ENCODE results near the gene POLE4.

POLE4 gene

DNA sequence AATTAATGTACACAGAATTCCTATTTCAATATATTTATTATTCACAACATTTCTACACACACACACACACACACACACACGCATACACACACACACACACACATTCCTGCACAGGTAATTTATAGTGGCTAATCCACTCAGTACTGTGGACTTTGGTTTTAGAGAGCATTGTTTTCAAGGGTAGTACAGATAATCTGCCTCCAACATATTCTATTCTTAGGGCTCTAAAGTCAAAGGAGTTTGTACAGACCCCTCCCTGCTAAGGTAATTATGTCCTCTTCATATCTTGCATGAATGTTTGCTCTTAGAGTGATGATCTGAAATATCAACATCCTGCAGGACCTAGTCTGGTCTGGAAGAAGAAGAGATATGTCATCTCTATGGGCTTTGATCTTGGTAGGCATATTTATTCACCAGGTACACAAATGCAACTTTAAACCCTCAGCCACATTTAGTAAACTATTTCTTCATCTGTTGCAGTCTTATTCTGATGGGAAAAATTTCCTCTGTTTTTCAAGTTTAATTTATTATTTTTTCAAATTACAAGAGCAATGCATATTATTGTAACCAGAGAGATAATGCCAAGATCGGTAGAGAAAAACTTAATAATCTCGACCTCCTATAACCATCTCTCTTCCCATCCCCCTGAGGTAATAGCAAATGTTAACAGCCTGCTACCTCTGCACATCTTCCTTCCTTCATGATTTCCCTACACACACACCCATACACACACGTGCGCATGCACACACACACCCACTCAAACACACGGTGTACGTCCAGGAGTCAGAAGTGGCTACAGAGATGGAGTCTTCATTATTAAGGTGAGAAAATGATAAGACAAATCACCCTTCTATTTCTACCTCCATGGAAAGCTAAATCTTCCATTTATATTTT lies 18.3 kb upstream of the POLE4 start:
- no peaks in the 10 kb centered on the region for H3K9me3 ChIP-seq (ENCODE audit: severe bottlenecking)
- ATAC-seq (ENCODE audit: low read depth) (no peak), DNase-seq (ENCODE audit: low spot score) (no peak)
- no peak for TF ChIP-seq CTCF (IDR thresholded peaks at IDR 0.05; ENCODE audit: poor library complexity, severe bottlenecking)
- no peaks in the 10 kb centered on the region for H3K27me3 ChIP-seq (ENCODE audit: insufficient read depth, poor library complexity, severe bottlenecking)
- H3K36me3 ChIP-seq (ENCODE audit: low read depth): no peaks in the 10 kb centered on the region
- H3K4me1 ChIP-seq (ENCODE audit: insufficient read depth, poor library complexity, severe bottlenecking): peaks cover 11% of the 10 kb centered on the region
- H3K4me3 ChIP-seq (ENCODE audit: severe bottlenecking): no peak overlapping the region
- H3K27ac ChIP-seq (ENCODE audit: poor library complexity, severe bottlenecking): no peak overlapping the region

DNA sequence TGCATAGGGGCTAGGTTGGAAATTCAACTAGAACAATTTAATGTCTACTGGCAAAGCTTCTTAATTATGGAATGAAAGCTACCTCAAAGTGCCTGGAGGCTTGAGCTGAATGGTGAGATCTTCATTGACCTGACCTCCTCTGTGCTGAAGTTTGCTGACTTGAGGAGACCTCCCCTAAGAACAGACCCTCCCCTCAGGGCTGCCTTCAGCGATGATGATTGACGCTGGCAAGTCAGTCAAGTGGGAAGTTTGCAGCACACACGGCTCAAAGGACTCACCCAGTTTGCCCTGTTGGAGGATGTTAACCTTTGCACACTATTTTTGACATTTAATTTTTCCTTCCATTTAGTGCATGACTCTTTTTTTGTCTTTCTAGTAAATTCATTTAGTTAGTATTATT lies 17.2 kb upstream of the POLE4 start:
- no peak for DNase-seq (ENCODE audit: low spot score)
- no peak for ATAC-seq (ENCODE audit: low read depth)
- no peaks in the 10 kb centered on the region for H3K27me3 ChIP-seq (ENCODE audit: insufficient read depth, poor library complexity, severe bottlenecking)
- no peak for TF ChIP-seq CTCF (IDR thresholded peaks at IDR 0.05; ENCODE audit: poor library complexity, severe bottlenecking)
- H3K4me1 ChIP-seq (ENCODE audit: insufficient read depth, poor library complexity, severe bottlenecking): peaks cover 5% of the 10 kb centered on the region
- H3K36me3 ChIP-seq (ENCODE audit: low read depth): no peaks in the 10 kb centered on the region
- no peaks in the 10 kb centered on the region for H3K9me3 ChIP-seq (ENCODE audit: severe bottlenecking)
- H3K4me3 ChIP-seq (ENCODE audit: severe bottlenecking): no peak overlapping the region
- H3K27ac ChIP-seq (ENCODE audit: poor library complexity, severe bottlenecking): no peak overlapping the region

DNA sequence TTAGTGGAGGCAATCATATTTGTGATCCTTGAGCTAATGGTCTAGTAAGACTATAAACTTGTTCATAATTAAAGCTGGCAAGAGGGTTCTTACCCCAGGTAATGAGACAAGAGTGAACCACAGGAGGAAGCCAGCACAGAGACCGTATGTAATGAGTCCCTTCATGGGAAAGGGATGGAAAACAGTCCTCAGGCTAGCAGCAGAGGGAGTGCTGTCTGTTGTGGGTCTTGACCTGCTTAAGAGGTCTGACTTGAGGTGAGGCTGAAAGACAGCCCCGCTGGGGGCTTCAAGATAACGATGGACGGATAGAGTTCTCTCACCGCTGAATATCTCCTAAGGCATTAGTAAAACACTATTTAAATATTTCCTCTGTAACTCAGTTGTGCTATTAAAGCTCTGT lies 16.2 kb upstream of the POLE4 start:
- no peak overlapping the region for H3K4me3 ChIP-seq (ENCODE audit: severe bottlenecking)
- no peak overlapping the region for H3K27ac ChIP-seq (ENCODE audit: poor library complexity, severe bottlenecking)
- ATAC-seq (ENCODE audit: low read depth) (no peak), DNase-seq (ENCODE audit: low spot score) (no peak)
- H3K4me1 ChIP-seq (ENCODE audit: insufficient read depth, poor library complexity, severe bottlenecking): no peaks in the 10 kb centered on the region
- H3K36me3 ChIP-seq (ENCODE audit: low read depth): no peaks in the 10 kb centered on the region
- no peaks in the 10 kb centered on the region for H3K9me3 ChIP-seq (ENCODE audit: severe bottlenecking)
- H3K27me3 ChIP-seq (ENCODE audit: insufficient read depth, poor library complexity, severe bottlenecking): no peaks in the 10 kb centered on the region
- TF ChIP-seq CTCF (IDR thresholded peaks at IDR 0.05; ENCODE audit: poor library complexity, severe bottlenecking): no peak

- TF ChIP-seq CTCF (IDR thresholded peaks at IDR 0.05; ENCODE audit: poor library complexity, severe bottlenecking): no peak
- H3K36me3 ChIP-seq (ENCODE audit: low read depth): no peaks in the 10 kb centered on the region
- no peaks in the 10 kb centered on the region for H3K9me3 ChIP-seq (ENCODE audit: severe bottlenecking)
- H3K27ac ChIP-seq (ENCODE audit: poor library complexity, severe bottlenecking): no peak overlapping the region
- ATAC-seq (ENCODE audit: low read depth) (no peak), DNase-seq (ENCODE audit: low spot score) (no peak)
- no peaks in the 10 kb centered on the region for H3K27me3 ChIP-seq (ENCODE audit: insufficient read depth, poor library complexity, severe bottlenecking)
- H3K4me3 ChIP-seq (ENCODE audit: severe bottlenecking): no peak overlapping the region
- H3K4me1 ChIP-seq (ENCODE audit: insufficient read depth, poor library complexity, severe bottlenecking): no peaks in the 10 kb centered on the region
Observed at GRCh38 chr2:74944987-74945787, 13.3 kb upstream of the POLE4 start.

Data from RWPE2 (cell line).